SIG-M5 treated with dmso at 0.1 percent for 504 hours (cell line): ENCODE results near the gene SLC38A3.

ENCODE experiments used
- DNase-seq: peaks from one replicate; lab custom pipeline; 2025; ENCODE audit not compliant: unreplicated experiment; lab: John Stamatoyannopoulos, UW

The SLC38A3 gene

DNA sequence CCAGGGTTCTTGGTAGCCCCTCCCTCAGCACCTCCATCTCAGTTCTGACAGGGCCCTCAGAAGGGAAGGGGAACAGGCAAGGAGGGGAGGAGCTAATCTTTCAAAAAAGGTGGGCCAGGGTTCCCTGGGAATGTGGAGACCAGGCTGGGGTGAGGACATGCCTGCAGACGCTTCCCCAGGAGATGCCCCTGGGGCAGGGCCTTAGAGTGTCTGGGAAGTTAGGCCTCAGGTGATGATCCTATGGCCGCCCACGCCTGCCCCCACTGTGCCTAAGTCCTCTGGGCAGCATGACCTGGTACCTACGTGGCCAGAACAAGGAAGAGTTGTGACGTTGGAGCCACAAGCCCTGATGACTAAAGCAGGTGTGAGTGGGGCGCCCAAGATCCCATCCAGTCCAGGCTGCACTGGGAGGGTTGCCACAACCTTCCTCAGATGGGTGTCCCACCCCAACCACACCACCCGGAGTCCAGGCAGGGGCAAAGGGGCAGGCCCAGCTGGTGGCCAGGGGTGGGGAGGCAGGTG, 60.0 kb downstream of the SLC38A3 start:
- no peak for DNase-seq

DNA sequence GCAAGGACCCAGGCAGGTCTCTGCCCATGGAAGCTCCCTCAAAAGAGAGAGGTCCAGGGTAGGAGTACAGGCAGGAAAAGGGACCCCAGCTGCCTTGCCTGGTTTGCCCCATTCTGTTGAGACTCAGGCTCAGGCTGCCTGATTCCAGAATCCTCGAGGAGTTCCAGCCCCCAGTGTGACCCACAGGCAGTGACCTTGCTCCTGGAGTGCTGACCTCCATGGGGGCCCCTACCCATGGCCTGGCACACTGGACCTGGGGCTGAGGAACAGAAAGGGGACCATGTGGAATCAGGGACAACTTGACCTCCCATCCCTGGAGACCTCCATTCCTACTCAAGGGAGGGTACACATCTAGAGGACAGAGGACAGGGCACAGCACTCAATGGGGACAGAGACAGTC, 60.5 kb downstream of the SLC38A3 start:
- DNase-seq, result no peak

DNA sequence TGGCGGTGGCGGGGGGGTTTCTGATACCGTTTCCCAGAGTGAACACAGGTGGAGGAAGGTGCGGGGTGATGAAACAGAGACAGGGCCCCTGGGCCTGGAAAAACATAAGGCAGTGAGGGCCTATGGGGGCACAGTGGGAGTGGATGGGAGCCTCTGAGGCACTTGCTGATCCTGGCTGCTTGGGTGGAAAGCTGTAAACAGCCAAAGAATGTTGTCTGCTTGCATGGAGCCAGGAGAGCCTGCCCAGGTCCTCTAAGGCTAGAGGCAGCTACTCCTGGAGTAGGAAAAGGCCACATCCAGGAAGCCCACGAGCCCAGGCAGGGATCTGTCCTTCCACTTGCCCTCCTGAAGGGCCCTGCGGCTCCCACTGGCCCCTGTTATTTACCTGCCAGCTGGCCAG, 60.9 kb downstream of the SLC38A3 start:
- no peak for DNase-seq

DNA sequence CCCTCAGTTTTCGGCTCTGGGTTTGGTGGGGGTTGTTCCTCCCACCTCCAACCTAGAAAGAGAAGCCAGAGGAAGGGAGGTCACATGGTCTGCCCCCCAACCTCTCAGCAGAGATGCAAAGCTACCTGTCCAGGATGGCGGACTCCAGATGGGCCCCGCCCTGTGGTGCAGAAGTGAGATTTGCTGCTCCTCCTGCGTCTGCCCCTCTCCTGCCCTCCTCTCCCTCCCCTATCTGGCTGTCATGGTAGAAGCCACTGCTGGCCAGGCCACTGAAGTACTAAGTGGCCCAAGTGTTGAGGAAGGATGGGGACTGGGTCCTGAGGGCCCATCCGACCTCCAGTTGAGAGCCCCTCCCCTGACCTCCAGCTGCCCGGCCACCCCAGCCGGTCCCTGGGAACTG, 61.8 kb downstream of the SLC38A3 start:
- DNase-seq, result no peak

DNA sequence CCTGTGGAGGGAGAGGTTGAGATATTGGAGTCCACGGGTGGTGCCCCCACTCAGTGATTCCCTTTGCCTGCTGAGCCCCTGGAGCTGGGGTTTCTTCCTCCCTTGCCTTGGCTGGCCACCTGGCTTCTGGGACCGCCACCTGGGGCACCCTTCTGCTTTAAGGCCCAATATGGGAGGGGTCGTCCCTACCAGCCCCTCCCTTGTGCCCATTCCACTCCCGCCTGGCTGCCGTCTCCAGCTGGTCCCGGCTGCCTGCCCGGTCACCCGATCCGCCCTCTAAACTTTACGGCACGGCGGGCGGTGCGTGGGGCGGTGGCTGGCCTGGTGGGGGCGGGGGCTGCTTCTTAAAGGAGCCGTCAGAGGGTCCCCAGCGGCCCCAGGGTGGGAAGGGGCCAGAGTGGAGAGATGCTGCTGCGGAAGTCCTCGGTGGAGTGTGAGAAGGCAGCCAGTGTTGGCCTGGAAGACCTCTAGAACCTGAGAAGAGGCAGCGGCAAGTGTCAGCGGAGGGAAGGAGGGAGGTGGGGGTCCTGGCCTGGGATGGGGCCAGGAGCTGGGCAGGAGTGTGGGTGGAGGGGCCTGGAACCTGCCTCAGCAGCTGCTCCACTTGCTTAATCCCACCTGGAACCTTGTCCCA, 62.3 kb downstream of the SLC38A3 start:
- no peak for DNase-seq

DNA sequence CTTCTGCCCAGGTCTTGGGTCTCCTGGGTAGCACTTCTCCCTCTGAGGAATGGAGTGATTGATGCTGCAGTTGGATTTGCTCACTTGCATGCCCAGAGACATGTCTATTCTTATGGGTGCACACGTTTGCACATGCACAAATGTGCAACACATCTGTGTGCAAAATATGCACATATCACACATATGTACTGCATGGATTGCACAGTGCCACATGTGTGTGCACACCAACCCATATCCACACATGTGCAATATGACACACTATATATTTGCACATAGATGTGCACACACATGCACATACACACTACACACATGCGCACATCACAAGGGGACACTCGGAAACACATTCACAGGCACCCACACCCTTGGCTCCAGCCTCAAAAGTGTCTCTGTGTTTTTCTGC, 63.2 kb downstream of the SLC38A3 start:
- DNase-seq, result no peak

DNA sequence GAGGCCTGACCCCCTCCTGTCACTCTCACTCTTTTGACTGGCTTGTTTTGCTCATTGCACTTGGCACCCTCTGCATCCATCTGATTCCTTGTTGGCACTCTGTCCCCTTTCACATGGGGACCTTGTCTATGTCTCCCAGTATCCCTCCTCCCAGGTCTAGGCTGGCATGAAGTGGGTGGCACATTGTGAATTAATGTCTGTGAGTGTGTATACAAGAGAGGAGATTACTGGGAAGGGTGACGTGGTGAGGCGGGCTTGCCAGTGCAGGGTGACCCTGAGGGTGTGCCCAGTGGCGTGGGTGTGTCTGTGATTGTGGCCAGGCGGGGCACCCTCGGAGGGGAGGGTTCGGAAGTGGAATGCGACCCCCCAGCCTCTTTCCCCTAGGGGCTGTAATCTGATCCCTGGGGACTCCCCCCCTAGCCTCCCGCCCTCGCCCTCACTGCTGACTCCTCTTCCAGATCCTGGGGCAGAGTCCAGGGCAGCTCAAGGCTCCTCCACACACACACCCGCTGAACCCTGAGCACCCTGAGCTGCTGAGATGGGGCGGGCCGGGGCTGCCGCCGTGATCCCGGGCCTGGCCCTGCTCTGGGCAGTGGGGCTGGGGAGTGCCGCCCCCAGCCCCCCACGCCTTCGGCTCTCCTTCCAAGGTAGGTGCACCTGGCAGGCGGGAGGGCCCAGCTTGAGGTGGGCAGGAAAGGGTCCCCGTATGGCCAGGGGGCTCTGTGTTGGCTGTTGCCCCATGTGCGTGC, 63.8 kb downstream of the SLC38A3 start, which contains the start of gene SEMA3B:
Gene SEMA3B (plus strand): TSS at position 445 of the 749 bp plus-strand sequence. CDS start 94 bp downstream, at position 539.
- DNase-seq, result no peak

DNA sequence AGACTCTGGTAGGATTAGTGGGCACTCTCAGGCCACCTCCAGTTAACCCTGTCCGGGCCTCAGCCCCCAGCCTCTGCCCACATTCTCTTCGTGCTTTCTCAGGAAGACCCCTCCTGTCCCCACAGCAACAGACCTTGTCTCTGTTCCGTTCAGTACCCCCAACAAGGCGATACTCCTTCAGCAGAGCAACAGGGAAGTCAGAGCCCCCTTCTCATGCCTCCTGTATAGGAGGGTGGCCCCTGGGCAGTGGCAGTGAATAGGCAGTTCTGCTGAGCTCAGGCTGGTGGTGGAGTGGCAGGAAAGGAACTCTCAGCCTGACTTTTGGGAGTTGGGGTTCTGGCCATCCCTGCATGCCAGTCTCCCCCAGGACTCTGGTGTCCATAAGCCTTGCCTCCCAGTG, 64.4 kb downstream of the SLC38A3 start:
- no peak for DNase-seq

DNA sequence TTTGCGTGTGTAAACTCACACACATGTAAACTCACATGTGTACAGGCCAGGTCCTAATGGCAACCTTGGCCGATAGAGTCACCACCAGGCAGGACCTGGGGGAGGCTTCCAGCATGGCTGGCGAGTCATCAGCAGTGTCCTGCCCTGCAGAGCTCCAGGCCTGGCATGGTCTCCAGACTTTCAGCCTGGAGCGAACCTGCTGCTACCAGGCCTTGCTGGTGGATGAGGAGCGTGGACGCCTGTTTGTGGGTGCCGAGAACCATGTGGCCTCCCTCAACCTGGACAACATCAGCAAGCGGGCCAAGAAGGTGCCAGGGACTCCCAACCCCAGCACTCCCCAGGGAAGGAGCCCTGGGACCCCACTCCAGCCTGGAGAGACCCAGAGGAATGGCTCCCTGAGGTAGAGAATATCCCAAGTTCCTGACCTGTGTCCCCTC, 64.9 kb downstream of the SLC38A3 start:
- DNase-seq, result no peak

DNA sequence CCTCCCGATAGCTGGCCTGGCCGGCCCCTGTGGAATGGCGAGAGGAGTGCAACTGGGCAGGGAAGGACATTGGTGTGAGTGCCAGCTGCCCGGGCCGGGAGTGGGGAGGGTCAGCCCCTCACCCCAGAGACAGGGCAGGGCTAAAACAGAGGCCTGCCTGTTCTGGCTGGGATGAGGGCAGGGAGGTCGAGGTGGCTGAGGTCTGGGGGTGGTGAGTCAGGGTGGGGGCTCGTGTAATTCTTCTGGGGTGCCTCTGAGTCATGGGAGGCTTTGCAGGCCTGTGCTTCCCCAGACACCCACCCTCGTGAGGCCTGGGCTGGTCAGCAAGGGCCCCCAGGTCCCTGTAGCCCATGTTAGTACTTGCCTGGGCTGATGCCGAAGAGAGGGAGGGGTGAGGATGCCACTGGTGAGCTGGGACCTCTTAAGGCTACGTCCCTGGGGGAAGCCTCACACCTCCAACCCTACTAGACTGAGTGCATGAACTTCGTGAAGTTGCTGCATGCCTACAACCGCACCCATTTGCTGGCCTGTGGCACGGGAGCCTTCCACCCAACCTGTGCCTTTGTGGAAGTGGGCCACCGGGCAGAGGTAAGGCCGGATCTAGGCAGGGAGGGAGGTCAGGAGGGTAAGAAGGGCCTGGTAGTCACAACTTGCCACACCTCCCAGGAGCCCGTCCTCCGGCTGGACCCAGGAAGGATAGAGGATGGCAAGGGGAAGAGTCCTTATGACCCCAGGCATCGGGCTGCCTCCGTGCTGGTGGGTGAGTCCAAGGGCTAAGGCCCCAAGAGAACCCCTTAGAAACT, 65.6 kb downstream of the SLC38A3 start:
- no peak for DNase-seq
